ENCODE data around the gene MYL7. TPM values are rescaled to one million over a fixed set of nuclear protein-coding genes. Genes with fewer than 3 reads are reported as not detected.

Gene MYL7
- total RNA-seq, 1 experiment from 2014 or later = not detected

- no TSS peak for BruUV-seq (replicated peaks)
- CTCF ChIA-PET = no interaction called here
- TF ChIP-seq EZH2 (IDR thresholded peaks at IDR 0.05; ENCODE audit: borderline replicate concordance, low read depth, low read length, poor library complexity, severe bottlenecking) (no peak), CTCF (conservative IDR thresholded peaks at IDR 0.05; ENCODE audit: low read depth, low read length) (no peak)
These were observed 16.3 kb upstream of the MYL7 start for GRCh38 chr7:44157116-44158080.

GRCh38 chr7:44156453-44157010 is 15.4 kb upstream of the MYL7 start:
- POLR2A ChIA-PET (ENCODE audit: low non-redundant PET) = no interaction called here

More at GRCh38 chr7:44157116-44158080, 16.3 kb upstream of the MYL7 start:
- Histone ChIP-seq H3K27ac (ENCODE audit: low read depth, low read length, poor library complexity, severe bottlenecking) (no peak overlapping the region), H3K36me3 (ENCODE audit: insufficient read depth, low read length, poor library complexity, severe bottlenecking) (no peaks in the 10 kb centered on the region), H3K4me1 (ENCODE audit: insufficient read depth, low read length, poor library complexity, severe bottlenecking) (no peaks in the 10 kb centered on the region), H3K9me3 (ENCODE audit: low read depth, low read length, poor library complexity, severe bottlenecking) (no peaks in the 10 kb centered on the region), H3K27me3 (replicated peaks; ENCODE audit: insufficient read depth, low read depth, low read length, poor library complexity) (no peaks in the 10 kb centered on the region), H3K4me3 (ENCODE audit: low read depth, low read length, poor library complexity, severe bottlenecking) (no peak overlapping the region)
- DNase-seq (ENCODE audit: low spot score) = no peak
- intact Hi-C loops (cut with micrococcal nuclease; ENCODE audit: unreplicated experiment) = no loop called here
- POLR2A ChIA-PET (ENCODE audit: low non-redundant PET) = no interaction called here

More at GRCh38 chr7:44156453-44157010, 15.4 kb upstream of the MYL7 start:
- Histone ChIP-seq H3K9me3 (ENCODE audit: low read depth, low read length, poor library complexity, severe bottlenecking) (no peaks in the 10 kb centered on the region), H3K4me1 (ENCODE audit: insufficient read depth, low read length, poor library complexity, severe bottlenecking) (no peaks in the 10 kb centered on the region), H3K4me3 (ENCODE audit: low read depth, low read length, poor library complexity, severe bottlenecking) (no peak overlapping the region), H3K27me3 (replicated peaks; ENCODE audit: insufficient read depth, low read depth, low read length, poor library complexity) (no peaks in the 10 kb centered on the region), H3K36me3 (ENCODE audit: insufficient read depth, low read length, poor library complexity, severe bottlenecking) (no peaks in the 10 kb centered on the region), H3K27ac (ENCODE audit: low read depth, low read length, poor library complexity, severe bottlenecking) (no peak overlapping the region)
- CTCF ChIA-PET = no interaction called here
- TF ChIP-seq EZH2 (IDR thresholded peaks at IDR 0.05; ENCODE audit: borderline replicate concordance, low read depth, low read length, poor library complexity, severe bottlenecking) (no peak), CTCF (conservative IDR thresholded peaks at IDR 0.05; ENCODE audit: low read depth, low read length) (no peak)
- BruUV-seq (replicated peaks) = no TSS peak
- intact Hi-C loops (cut with micrococcal nuclease; ENCODE audit: unreplicated experiment) = no loop called here
- no peak for DNase-seq (ENCODE audit: low spot score)

All from A673 (cell line).